H9 (cell line): Measurements from ENCODE around the gene RACGAP1. TPM values are rescaled to one million over a fixed set of nuclear protein-coding genes. Genes with fewer than 3 reads are reported as not detected.

ENCODE experiments used
- DNase-seq: peaks from one replicate; pipeline ENCODE4 v3.0.0-alpha.2; 2017
- H2AFZ ChIP-seq: one replicate; pipeline ENCODE4 v1.6.1; 2013; ENCODE audit warnings: mild to moderate bottlenecking, low read length, control low read depth, moderate library complexity
- H2AK5ac ChIP-seq: 2 replicates; pipeline ENCODE4 v1.6.1; 2013; ENCODE audit warnings: low read length, control low read depth, mixed read lengths; ENCODE audit not compliant: insufficient read length
- H2BK120ac ChIP-seq: one replicate; pipeline ENCODE4 v1.6.1; 2013; ENCODE audit warnings: low read depth, mild to moderate bottlenecking, low read length, control low read depth, inconsistent platforms; ENCODE audit not compliant: poor library complexity, severe bottlenecking
- H2BK12ac ChIP-seq: 2 replicates; pipeline ENCODE4 v1.6.1; 2013; ENCODE audit warnings: low read length, control low read depth, mixed read lengths, low read depth; ENCODE audit not compliant: insufficient read length
- H2BK15ac ChIP-seq: 2 replicates; pipeline ENCODE4 v1.6.1; 2013; ENCODE audit warnings: low read depth, low read length, control low read depth
- H2BK20ac ChIP-seq: one replicate; pipeline ENCODE4 v1.6.1; 2013; ENCODE audit warnings: low read depth, mild to moderate bottlenecking, low read length, control low read depth, inconsistent platforms; ENCODE audit not compliant: poor library complexity, severe bottlenecking
- H2BK5ac ChIP-seq: 2 replicates; pipeline ENCODE4 v1.6.1; 2013; ENCODE audit warnings: low read length, control low read depth, mixed read lengths; ENCODE audit not compliant: insufficient read length
- H3K14ac ChIP-seq: 2 replicates; pipeline ENCODE4 v1.6.1; 2013; ENCODE audit warnings: low read length, control low read depth; ENCODE audit not compliant: insufficient read depth
- H3K18ac ChIP-seq: 2 replicates; pipeline ENCODE4 v1.6.1; 2013; ENCODE audit warnings: low read depth, mild to moderate bottlenecking, mixed read lengths, low read length, control low read depth; ENCODE audit not compliant: insufficient read length
- H3K23ac ChIP-seq: 2 replicates; pipeline ENCODE4 v1.6.1; 2013; ENCODE audit warnings: low read length, control low read depth, mixed read lengths, low read depth; ENCODE audit not compliant: insufficient read length
- H3K23me2 ChIP-seq: 2 replicates; pipeline ENCODE4 v1.6.1; 2013; ENCODE audit warnings: low read depth, mild to moderate bottlenecking, mixed read lengths, low read length, control low read depth; ENCODE audit not compliant: insufficient read length, poor library complexity, severe bottlenecking
- H3K27ac ChIP-seq: 2 replicates; pipeline ENCODE4 v1.5.1; 2013; ENCODE audit warnings: low read length, control low read depth, mixed read lengths, low read depth; ENCODE audit not compliant: insufficient read length
- H3K27me3 ChIP-seq: 2 replicates; pipeline ENCODE4 v1.6.1; 2013; ENCODE audit warnings: low read length, control low read depth, inconsistent platforms; ENCODE audit not compliant: insufficient read depth
- H3K4ac ChIP-seq: 2 replicates; pipeline ENCODE4 v1.6.1; 2013; ENCODE audit warnings: low read depth, mild to moderate bottlenecking, control low read depth, inconsistent platforms, low read length, moderate library complexity
- H3K4me1 ChIP-seq: 2 replicates; pipeline ENCODE4 v1.6.1; 2013; ENCODE audit warnings: low read length, control low read depth, inconsistent platforms; ENCODE audit not compliant: insufficient read depth
- H3K4me2 ChIP-seq: 2 replicates; pipeline ENCODE4 v1.6.1; 2013; ENCODE audit warnings: low read length, control low read depth, mixed read lengths; ENCODE audit not compliant: insufficient read length, insufficient read depth
- H3K56ac ChIP-seq: 2 replicates; pipeline ENCODE4 v1.6.1; 2013; ENCODE audit warnings: low read depth, mild to moderate bottlenecking, mixed read lengths, low read length, control low read depth; ENCODE audit not compliant: insufficient read length
- H3K79me1 ChIP-seq: 2 replicates; pipeline ENCODE4 v1.6.1; 2013; ENCODE audit warnings: low read depth, mild to moderate bottlenecking, moderate library complexity, low read length, control low read depth, inconsistent platforms; ENCODE audit not compliant: insufficient read depth, poor library complexity, severe bottlenecking
- H3K79me2 ChIP-seq: 2 replicates; pipeline ENCODE4 v1.6.1; 2013; ENCODE audit warnings: low read length, control low read depth, inconsistent platforms; ENCODE audit not compliant: insufficient read depth
- H3K9ac ChIP-seq: 2 replicates; pipeline ENCODE4 v1.6.1; 2013; ENCODE audit warnings: low read length, control low read depth, mixed read lengths; ENCODE audit not compliant: insufficient read length; ENCODE audit errors: extremely low read depth
- H3K9me3 ChIP-seq: one replicate; pipeline ENCODE4 v1.6.1; 2013; ENCODE audit warnings: low read depth, low read length, inconsistent platforms; ENCODE audit not compliant: control insufficient read depth
- H3T11ph ChIP-seq: one replicate; pipeline ENCODE4 v1.6.1; 2013; ENCODE audit warnings: mild to moderate bottlenecking, low read length, control low read depth, inconsistent platforms
- H4K20me1 ChIP-seq: one replicate; pipeline ENCODE4 v1.6.1; 2013; ENCODE audit not compliant: control insufficient read depth, insufficient read length, insufficient read depth
- H4K5ac ChIP-seq: 2 replicates; pipeline ENCODE4 v1.6.1; 2013; ENCODE audit warnings: low read depth, mild to moderate bottlenecking, mixed read lengths, low read length, control low read depth; ENCODE audit not compliant: insufficient read length
- H4K8ac ChIP-seq: replicated peaks from 2 replicates; pipeline ENCODE4 v1.6.1; 2013; ENCODE audit warnings: low read length, control low read depth, mixed read lengths, low read depth; ENCODE audit not compliant: insufficient read length
- H4K91ac ChIP-seq: 2 replicates; pipeline ENCODE4 v1.6.1; 2013; ENCODE audit warnings: low read depth, mild to moderate bottlenecking, moderate library complexity, mixed read lengths, low read length, control low read depth; ENCODE audit not compliant: insufficient read length
- H3K27ac Mint-ChIP-seq, 3 experiments: 2 replicates in 2 of 3; 3 replicates in 1 of 3; pipeline ENCODE4 v1.8.0; 2020 to 2021; ENCODE audit warnings: mixed read lengths in 3 of 3, mild to moderate bottlenecking in 1 of 3, moderate library complexity in 1 of 3
- H3K27me3 Mint-ChIP-seq: 2 replicates; pipeline ENCODE4 v1.8.0; 2021; ENCODE audit warnings: low read depth, mild to moderate bottlenecking, moderate library complexity, mixed read lengths
- H3K36me3 Mint-ChIP-seq, 3 experiments: 2 replicates in 2 of 3; 3 replicates in 1 of 3; pipeline ENCODE4 v1.8.0; 2020 to 2021; ENCODE audit warnings: low read depth in 3 of 3, mixed read lengths in 3 of 3; ENCODE audit not compliant: insufficient read depth in 1 of 3
- H3K4me1 Mint-ChIP-seq, 2 experiments: 2 replicates each; pipeline ENCODE4 v1.8.0; 2020; ENCODE audit warnings: mixed read lengths in 2 of 2
- H3K4me3 Mint-ChIP-seq, 2 experiments: 2 replicates in 1 of 2; 3 replicates in 1 of 2; pipeline ENCODE4 v1.8.0; 2020 to 2021; ENCODE audit warnings: mild to moderate bottlenecking in 2 of 2, mixed read lengths in 2 of 2, moderate library complexity in 1 of 2
- H3K9me3 Mint-ChIP-seq, 2 experiments: 2 replicates in 1 of 2; 3 replicates in 1 of 2; pipeline ENCODE4 v1.8.0; 2020; ENCODE audit warnings: mild to moderate bottlenecking in 2 of 2, mixed read lengths in 2 of 2, moderate library complexity in 1 of 2
- CTCF ChIP-seq: fragments of 200-600 bp; sonication (generic); conservative IDR thresholded peaks from 3 replicates; pipeline ENCODE4 v1.8.0; 2021; ENCODE audit warnings: antibody characterized with exemption, mild to moderate bottlenecking
- WGBS: extraction: QIAGEN DNeasy Blood & Tissue Kit; methylation state at CpG from one replicate; pipeline ENCODE4 v1.1.7; 2013; ENCODE audit warnings: missing lambda C conversion rate, low lambda C conversion rate, mixed read lengths; ENCODE audit not compliant: insufficient read length; ENCODE audit errors: extremely low coverage; 5-methylcytosine and 5-hydroxymethylcytosine counted together
- total RNA-seq: library from RNA; stranded (reverse); gene quantifications from 2 replicates; pipeline ENCODE4 v1.2.1, GENCODE V29; 2021

Gene RACGAP1
- total RNA-seq, 1 experiment from 2014 or later, result 64.8 TPM

GRCh38 chr12:49973361-49973830 is 51.9 kb downstream of the RACGAP1 start:
- DNase-seq, result no peak
- H3K27ac ChIP-seq, result no peak overlapping the region
- H2BK20ac ChIP-seq, result no peak overlapping the region
- no peaks in the 10 kb centered on the region for H3K79me1 ChIP-seq
- no peaks in the 10 kb centered on the region for H3K36me3 Mint-ChIP-seq
- H3K4me3 Mint-ChIP-seq, result no peak overlapping the region
- no peak overlapping the region for H2BK15ac ChIP-seq
- H2AFZ ChIP-seq, result no peak overlapping the region
- H2AK5ac ChIP-seq, result no peak overlapping the region
- no peak overlapping the region for H3K4ac ChIP-seq
- no peaks in the 10 kb centered on the region for H3K79me2 ChIP-seq
- H3T11ph ChIP-seq, result no peak overlapping the region
- no peak overlapping the region for H3K14ac ChIP-seq
- peaks cover 5 to 13% of the 10 kb centered on the region in 2 experiments; a peak in 3 of 4 replicates for H3K4me1 Mint-ChIP-seq
- H3K27me3 ChIP-seq, result no peaks in the 10 kb centered on the region; the same call in 1 of the 2 replicates
- no peak overlapping the region for H3K23ac ChIP-seq
- no peaks in the 10 kb centered on the region for H3K23me2 ChIP-seq
- H4K8ac ChIP-seq, result no peak overlapping the region
- H3K27me3 Mint-ChIP-seq, result peaks cover 3% of the 10 kb centered on the region
- H2BK12ac ChIP-seq, result no peak overlapping the region
- H4K20me1 ChIP-seq, result no peaks in the 10 kb centered on the region
- no peak overlapping the region for H4K5ac ChIP-seq
- no peaks in the 10 kb centered on the region for H3K9me3 Mint-ChIP-seq
- H3K4me1 ChIP-seq, result no peaks in the 10 kb centered on the region
- no peak overlapping the region for H3K4me2 ChIP-seq
- H3K56ac ChIP-seq, result no peak overlapping the region
- WGBS, result no CpG with 5 or more reads among the region's 19 CpGs
- H2BK5ac ChIP-seq, result no peak overlapping the region
- H2BK120ac ChIP-seq, result no peak overlapping the region
- H3K27ac Mint-ChIP-seq, result no peak overlapping the region
- H3K18ac ChIP-seq, result no peak overlapping the region
- H4K91ac ChIP-seq, result no peak overlapping the region
- no peaks in the 10 kb centered on the region for H3K9me3 ChIP-seq
- H3K9ac ChIP-seq, result no peak overlapping the region
- TF ChIP-seq CTCF, result no peak
